IPS DF 6.9 (cell line): ENCODE results near the gene PTGIS.

Source experiments
- DNase-seq: peaks from one replicate; pipeline ENCODE4 v3.0.0-alpha.2; 2013; ENCODE audit warnings: low read depth, low spot score
- H3K27ac ChIP-seq: one replicate; pipeline ENCODE4 v1.5.1; 2013; ENCODE audit warnings: low read length, control low read depth
- H3K27me3 ChIP-seq: 2 replicates; pipeline ENCODE4 v1.6.1; 2013; ENCODE audit warnings: mild to moderate bottlenecking, low read length; ENCODE audit not compliant: control insufficient read depth, insufficient read depth
- H3K36me3 ChIP-seq: 2 replicates; pipeline ENCODE4 v1.6.1; 2013; ENCODE audit warnings: low read length; ENCODE audit not compliant: control insufficient read depth, insufficient read depth
- H3K4me1 ChIP-seq: 2 replicates; pipeline ENCODE4 v1.6.1; 2013; ENCODE audit warnings: low read length; ENCODE audit not compliant: control insufficient read depth, insufficient read depth
- H3K4me3 ChIP-seq: 2 replicates; pipeline ENCODE4 v1.5.1; 2013; ENCODE audit warnings: mild to moderate bottlenecking, low read length
- H3K9me3 ChIP-seq: 2 replicates; pipeline ENCODE4 v1.6.1; 2013; ENCODE audit warnings: low read length, inconsistent platforms; ENCODE audit not compliant: control insufficient read depth, insufficient read depth
- WGBS: extraction: QIAGEN DNeasy Blood & Tissue Kit; methylation state at CpG from one replicate; pipeline ENCODE4 v1.1.7; 2013; ENCODE audit warnings: mixed read lengths, missing lambda C conversion rate; ENCODE audit not compliant: insufficient read length, insufficient coverage; 5-methylcytosine and 5-hydroxymethylcytosine counted together

The PTGIS gene

GRCh38 chr20:49540687-49541435, 27.1 kb downstream of the PTGIS start:
- peaks cover 12% of the 10 kb centered on the region for H3K36me3 ChIP-seq
- H3K4me1 ChIP-seq = no peaks in the 10 kb centered on the region
- no CpG with 5 or more reads among the region's 15 CpGs for WGBS

GRCh38 chr20:49540232-49540620, 27.7 kb downstream of the PTGIS start:
- Histone ChIP-seq H3K9me3 (no peaks in the 10 kb centered on the region), H3K4me3 (no peak overlapping the region), H3K27ac (no peak overlapping the region), H3K36me3 (peaks cover 12% of the 10 kb centered on the region), H3K27me3 (no peaks in the 10 kb centered on the region), H3K4me1 (no peaks in the 10 kb centered on the region)
- no CpG with 5 or more reads among the region's 6 CpGs for WGBS
- no peak for DNase-seq

More at GRCh38 chr20:49540687-49541435, 27.1 kb downstream of the PTGIS start:
- no peak for DNase-seq
- H3K9me3 ChIP-seq = no peaks in the 10 kb centered on the region
- no peaks in the 10 kb centered on the region for H3K27me3 ChIP-seq
- no peak overlapping the region for H3K27ac ChIP-seq
- H3K4me3 ChIP-seq = no peak overlapping the region

- Histone ChIP-seq H3K4me1 (no peaks in the 10 kb centered on the region), H3K9me3 (no peaks in the 10 kb centered on the region), H3K36me3 (peaks cover 12% of the 10 kb centered on the region), H3K27ac (no peak overlapping the region), H3K27me3 (no peaks in the 10 kb centered on the region), H3K4me3 (no peak overlapping the region)
- no CpG with 5 or more reads among the region's 21 CpGs for WGBS
- no peak for DNase-seq
These were observed 28.3 kb downstream of the PTGIS start for GRCh38 chr20:49539481-49540231.

- no peak for DNase-seq
- Histone ChIP-seq H3K4me1 (no peaks in the 10 kb centered on the region), H3K27ac (no peak overlapping the region), H3K27me3 (no peaks in the 10 kb centered on the region), H3K9me3 (no peaks in the 10 kb centered on the region), H3K4me3 (no peak overlapping the region), H3K36me3 (peaks cover 10% of the 10 kb centered on the region)
- WGBS = no CpG with 5 or more reads among the region's 3 CpGs
These were observed 29.0 kb downstream of the PTGIS start for GRCh38 chr20:49538950-49539349.

GRCh38 chr20:49534255-49534712, 33.7 kb downstream of the PTGIS start:
- Histone ChIP-seq H3K36me3 (peaks cover under 1% of the 10 kb centered on the region; the same call in 1 of the 2 replicates), H3K27ac (no peak overlapping the region), H3K4me3 (no peak overlapping the region), H3K4me1 (no peaks in the 10 kb centered on the region), H3K9me3 (no peaks in the 10 kb centered on the region), H3K27me3 (no peaks in the 10 kb centered on the region)
- DNase-seq = peak; percentile 54
- WGBS = no CpG with 5 or more reads among the region's 3 CpGs

- WGBS = no CpG with 5 or more reads among the region's 6 CpGs
- no peak for DNase-seq
- Histone ChIP-seq H3K27me3 (no peaks in the 10 kb centered on the region), H3K36me3 (no peaks in the 10 kb centered on the region), H3K9me3 (no peaks in the 10 kb centered on the region), H3K4me3 (no peak overlapping the region), H3K27ac (no peak overlapping the region), H3K4me1 (no peaks in the 10 kb centered on the region)
These were observed 35.5 kb downstream of the PTGIS start for GRCh38 chr20:49532285-49532946.

- Histone ChIP-seq H3K27ac (no peak overlapping the region), H3K4me3 (no peak overlapping the region), H3K27me3 (no peaks in the 10 kb centered on the region), H3K4me1 (no peaks in the 10 kb centered on the region), H3K36me3 (no peaks in the 10 kb centered on the region), H3K9me3 (no peaks in the 10 kb centered on the region)
- no CpG with 5 or more reads among the region's 5 CpGs for WGBS
- no peak for DNase-seq
These were observed 38.5 kb downstream of the PTGIS start for GRCh38 chr20:49529470-49529869.

GRCh38 chr20:49526568-49526967, 41.4 kb downstream of the PTGIS start:
- Histone ChIP-seq H3K27ac (no peak overlapping the region), H3K27me3 (no peaks in the 10 kb centered on the region), H3K4me1 (no peaks in the 10 kb centered on the region), H3K36me3 (peaks cover 3% of the 10 kb centered on the region; the same call in 1 of the 2 replicates), H3K9me3 (no peaks in the 10 kb centered on the region), H3K4me3 (no peak overlapping the region)
- no peak for DNase-seq
- no CpG with 5 or more reads among the region's 2 CpGs for WGBS

GRCh38 chr20:49526056-49526455, 41.9 kb downstream of the PTGIS start:
- Histone ChIP-seq H3K4me3 (no peak overlapping the region), H3K36me3 (peaks cover 3% of the 10 kb centered on the region; the same call in 1 of the 2 replicates), H3K9me3 (no peaks in the 10 kb centered on the region), H3K27me3 (no peaks in the 10 kb centered on the region), H3K27ac (no peak overlapping the region), H3K4me1 (no peaks in the 10 kb centered on the region)
- no peak for DNase-seq
- WGBS = no CpG with 5 or more reads among the region's 6 CpGs

- peaks cover 3% of the 10 kb centered on the region; the same call in 1 of the 2 replicates for H3K36me3 ChIP-seq
- no peaks in the 10 kb centered on the region for H3K4me1 ChIP-seq
- no peak for DNase-seq
- no peaks in the 10 kb centered on the region for H3K9me3 ChIP-seq
- WGBS = no CpG with 5 or more reads among the region's 8 CpGs
- H3K27ac ChIP-seq = no peak overlapping the region
- no peaks in the 10 kb centered on the region for H3K27me3 ChIP-seq
- no peak overlapping the region for H3K4me3 ChIP-seq
These were observed 44.1 kb downstream of the PTGIS start for GRCh38 chr20:49523767-49524360.
